Measurements from ENCODE around the gene SPACDR. TPM values are rescaled to one million over a fixed set of nuclear protein-coding genes. Genes with fewer than 3 reads are reported as not detected.

The SPACDR gene
- polyA plus RNA-seq, 1 donor from 2014 or later = not detected

DNA sequence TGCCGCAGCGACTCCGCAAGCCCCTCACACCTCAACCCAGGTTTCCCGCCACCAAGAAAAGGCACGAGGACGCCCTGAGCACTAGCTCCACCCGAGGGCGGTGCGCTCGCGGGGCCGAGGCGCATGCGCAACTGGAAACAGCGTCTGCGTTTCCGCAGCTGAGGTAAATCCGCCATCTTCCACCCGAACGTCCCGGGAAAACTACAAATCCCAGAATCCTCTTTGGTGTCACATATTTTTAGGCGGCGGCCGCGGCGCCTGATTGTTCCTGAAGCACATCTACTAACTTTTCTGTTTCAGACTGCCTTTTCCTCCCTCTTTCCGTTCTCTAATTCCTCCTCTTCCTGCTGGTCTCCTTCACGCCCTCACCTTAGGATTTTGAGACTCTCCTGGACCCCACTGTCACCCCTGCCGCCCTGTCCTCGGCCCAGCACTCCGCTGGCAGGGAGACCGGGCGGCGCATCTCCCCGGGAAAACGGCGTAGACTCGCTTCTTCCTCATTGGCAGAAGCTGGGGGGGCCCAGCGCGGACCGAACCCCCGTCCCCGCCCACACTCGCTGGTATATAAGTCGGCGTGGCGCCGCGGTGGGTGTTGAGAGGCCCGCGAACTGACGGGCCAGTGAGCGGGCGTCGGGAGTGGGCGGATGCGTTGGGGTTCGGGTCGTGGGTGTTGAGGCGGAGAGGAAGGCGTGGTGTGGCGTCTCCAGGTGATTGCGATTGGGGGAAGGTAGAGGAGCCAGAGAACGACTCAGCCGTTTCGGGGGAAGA lies 35.7 kb downstream of the SPACDR start, which contains the start of gene ZCWPW1:
ZCWPW1 (minus strand) TSS at position 505 of the 768 bp plus-strand sequence. CDS start 8,054 bp downstream, outside the sequence.
- Histone ChIP-seq H3K36me3 (ENCODE audit: insufficient read depth, low read length) (no peaks in the 10 kb centered on the region), H3K4me2 (ENCODE audit: low read length) (peak within 1 kb of the TSS; percentile 63), H3K27ac (ENCODE audit: low read length) (peak within 1 kb of the TSS; percentile 99), H3K79me2 (replicated peaks; ENCODE audit: insufficient read depth, low read length) (peaks cover 19% of the 10 kb centered on the region), H3K9me3 (ENCODE audit: low read length) (no peaks in the 10 kb centered on the region), H2AFZ (ENCODE audit: low read depth, low read length) (peak within 1 kb of the TSS; percentile 93), H3K9me2 (ENCODE audit: insufficient read depth, low read length) (no peaks in the 10 kb centered on the region), H3K4me3 (ENCODE audit: low read length) (peak within 1 kb of the TSS; percentile 81), H3K9ac (ENCODE audit: low read length) (peak within 1 kb of the TSS; percentile 96), H4K20me1 (ENCODE audit: insufficient read depth) (no peaks in the 10 kb centered on the region), H3K27me3 (ENCODE audit: insufficient read depth, low read depth, low read length) (no peaks in the 10 kb centered on the region), H3F3A (ENCODE audit: insufficient read depth, low read length, poor library complexity, severe bottlenecking) (no peaks in the 10 kb centered on the region)
- peak; percentile 33 for TF ChIP-seq SMC3 (conservative IDR thresholded peaks at IDR 0.05; ENCODE audit: poor library complexity)
- TF ChIP-seq EZH2 (IDR thresholded peaks at IDR 0.05; ENCODE audit: borderline replicate concordance, insufficient read depth, low read length, poor library complexity, severe bottlenecking) = no peak
- peak; percentile 78 for TF ChIP-seq TAF1 (IDR thresholded peaks at IDR 0.05; ENCODE audit: low read depth)
- TF ChIP-seq, protein P1, sequence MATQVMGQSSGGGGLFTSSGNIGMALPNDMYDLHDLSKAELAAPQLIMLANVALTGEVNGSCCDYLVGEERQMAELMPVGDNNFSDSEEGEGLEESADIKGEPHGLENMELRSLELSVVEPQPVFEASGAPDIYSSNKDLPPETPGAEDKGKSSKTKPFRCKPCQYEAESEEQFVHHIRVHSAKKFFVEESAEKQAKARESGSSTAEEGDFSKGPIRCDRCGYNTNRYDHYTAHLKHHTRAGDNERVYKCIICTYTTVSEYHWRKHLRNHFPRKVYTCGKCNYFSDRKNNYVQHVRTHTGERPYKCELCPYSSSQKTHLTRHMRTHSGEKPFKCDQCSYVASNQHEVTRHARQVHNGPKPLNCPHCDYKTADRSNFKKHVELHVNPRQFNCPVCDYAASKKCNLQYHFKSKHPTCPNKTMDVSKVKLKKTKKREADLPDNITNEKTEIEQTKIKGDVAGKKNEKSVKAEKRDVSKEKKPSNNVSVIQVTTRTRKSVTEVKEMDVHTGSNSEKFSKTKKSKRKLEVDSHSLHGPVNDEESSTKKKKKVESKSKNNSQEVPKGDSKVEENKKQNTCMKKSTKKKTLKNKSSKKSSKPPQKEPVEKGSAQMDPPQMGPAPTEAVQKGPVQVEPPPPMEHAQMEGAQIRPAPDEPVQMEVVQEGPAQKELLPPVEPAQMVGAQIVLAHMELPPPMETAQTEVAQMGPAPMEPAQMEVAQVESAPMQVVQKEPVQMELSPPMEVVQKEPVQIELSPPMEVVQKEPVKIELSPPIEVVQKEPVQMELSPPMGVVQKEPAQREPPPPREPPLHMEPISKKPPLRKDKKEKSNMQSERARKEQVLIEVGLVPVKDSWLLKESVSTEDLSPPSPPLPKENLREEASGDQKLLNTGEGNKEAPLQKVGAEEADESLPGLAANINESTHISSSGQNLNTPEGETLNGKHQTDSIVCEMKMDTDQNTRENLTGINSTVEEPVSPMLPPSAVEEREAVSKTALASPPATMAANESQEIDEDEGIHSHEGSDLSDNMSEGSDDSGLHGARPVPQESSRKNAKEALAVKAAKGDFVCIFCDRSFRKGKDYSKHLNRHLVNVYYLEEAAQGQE (IDR thresholded peaks at IDR 0.05; ENCODE audit: borderline replicate concordance) = peak; percentile 71
- TF ChIP-seq MXI1 (conservative IDR thresholded peaks at IDR 0.05; ENCODE audit: poor library complexity, severe bottlenecking) = peak; percentile 76
- TF ChIP-seq RAD21 (conservative IDR thresholded peaks at IDR 0.05) = no peak
- peak; percentile 93 for TF ChIP-seq POLR2AphosphoS5 (IDR thresholded peaks at IDR 0.05)
- peak; percentile 67 for TF ChIP-seq EP300 (conservative IDR thresholded peaks at IDR 0.05; ENCODE audit: poor library complexity, severe bottlenecking)
- TF ChIP-seq, protein P2, sequence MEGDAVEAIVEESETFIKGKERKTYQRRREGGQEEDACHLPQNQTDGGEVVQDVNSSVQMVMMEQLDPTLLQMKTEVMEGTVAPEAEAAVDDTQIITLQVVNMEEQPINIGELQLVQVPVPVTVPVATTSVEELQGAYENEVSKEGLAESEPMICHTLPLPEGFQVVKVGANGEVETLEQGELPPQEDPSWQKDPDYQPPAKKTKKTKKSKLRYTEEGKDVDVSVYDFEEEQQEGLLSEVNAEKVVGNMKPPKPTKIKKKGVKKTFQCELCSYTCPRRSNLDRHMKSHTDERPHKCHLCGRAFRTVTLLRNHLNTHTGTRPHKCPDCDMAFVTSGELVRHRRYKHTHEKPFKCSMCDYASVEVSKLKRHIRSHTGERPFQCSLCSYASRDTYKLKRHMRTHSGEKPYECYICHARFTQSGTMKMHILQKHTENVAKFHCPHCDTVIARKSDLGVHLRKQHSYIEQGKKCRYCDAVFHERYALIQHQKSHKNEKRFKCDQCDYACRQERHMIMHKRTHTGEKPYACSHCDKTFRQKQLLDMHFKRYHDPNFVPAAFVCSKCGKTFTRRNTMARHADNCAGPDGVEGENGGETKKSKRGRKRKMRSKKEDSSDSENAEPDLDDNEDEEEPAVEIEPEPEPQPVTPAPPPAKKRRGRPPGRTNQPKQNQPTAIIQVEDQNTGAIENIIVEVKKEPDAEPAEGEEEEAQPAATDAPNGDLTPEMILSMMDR (IDR thresholded peaks at IDR 0.05; ENCODE audit: poor library complexity, severe bottlenecking) = peak; percentile 41

DNA sequence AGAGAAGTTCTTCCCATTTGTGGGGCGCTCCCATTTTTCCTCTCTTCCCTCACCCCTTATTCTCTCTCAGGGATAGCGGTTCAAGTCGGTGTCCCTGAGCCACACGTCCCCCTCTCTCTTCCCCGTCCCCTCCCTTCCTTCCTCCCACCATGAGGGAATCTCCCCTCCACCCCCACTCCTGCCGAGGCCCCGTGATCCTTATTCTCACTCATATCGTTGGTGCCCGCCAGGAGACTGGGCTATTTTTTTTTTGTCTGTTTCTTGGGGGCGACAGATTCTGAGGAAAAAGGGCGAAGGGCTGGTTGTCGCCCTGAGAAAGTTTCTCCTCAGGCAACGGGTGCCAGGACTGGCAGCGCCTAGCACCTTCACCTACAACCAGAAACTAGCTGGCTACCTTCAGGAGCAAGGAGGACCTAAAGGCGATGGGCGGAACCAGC lies 36.3 kb downstream of the SPACDR start:
- Histone ChIP-seq H3K27ac (ENCODE audit: low read length) (peak overlapping the region; percentile 99), H3K36me3 (ENCODE audit: insufficient read depth, low read length) (no peaks in the 10 kb centered on the region), H3K4me2 (ENCODE audit: low read length) (no peak overlapping the region), H3K9ac (ENCODE audit: low read length) (peak overlapping the region; percentile 96), H3K9me2 (ENCODE audit: insufficient read depth, low read length) (no peaks in the 10 kb centered on the region), H3F3A (ENCODE audit: insufficient read depth, low read length, poor library complexity, severe bottlenecking) (no peaks in the 10 kb centered on the region), H3K9me3 (ENCODE audit: low read length) (no peaks in the 10 kb centered on the region), H3K4me3 (ENCODE audit: low read length) (peak overlapping the region; percentile 81), H4K20me1 (ENCODE audit: insufficient read depth) (no peaks in the 10 kb centered on the region), H2AFZ (ENCODE audit: low read depth, low read length) (peak overlapping the region; percentile 67), H3K27me3 (ENCODE audit: insufficient read depth, low read depth, low read length) (no peaks in the 10 kb centered on the region), H3K79me2 (replicated peaks; ENCODE audit: insufficient read depth, low read length) (peaks cover 19% of the 10 kb centered on the region)
- no peak for TF ChIP-seq EP300 (conservative IDR thresholded peaks at IDR 0.05; ENCODE audit: poor library complexity, severe bottlenecking)
- TF ChIP-seq EZH2 (IDR thresholded peaks at IDR 0.05; ENCODE audit: borderline replicate concordance, insufficient read depth, low read length, poor library complexity, severe bottlenecking) = no peak
- TF ChIP-seq, protein P1 (IDR thresholded peaks at IDR 0.05; ENCODE audit: borderline replicate concordance) = no peak
- TF ChIP-seq MXI1 (conservative IDR thresholded peaks at IDR 0.05; ENCODE audit: poor library complexity, severe bottlenecking) = no peak
- TF ChIP-seq, protein P2 (IDR thresholded peaks at IDR 0.05; ENCODE audit: poor library complexity, severe bottlenecking) = no peak

Measured in neural cell (in vitro differentiated cells).